LHCN-M2 (cell line): ENCODE measurements around the gene CDH13. TPM values are rescaled to one million over a fixed set of nuclear protein-coding genes. Genes with fewer than 3 reads are reported as not detected.

Experiments
- DNase-seq: peaks from one replicate; pipeline ENCODE4 v3.0.0-alpha.2; 2012; ENCODE audit warnings: low read depth
- total RNA-seq: library from RNA; depleted of rRNA; stranded (reverse); fragments of >200 nt; gene quantifications from 2 replicates; pipeline ENCODE4 v1.2.3, GENCODE V29; 2014

The CDH13 gene
- total RNA-seq, 1 experiment from 2014 or later, result 140 TPM

GRCh38 chr16:83227336-83227735 is 600.6 kb downstream of the CDH13 start:
- DNase-seq, result no peak

GRCh38 chr16:83231729-83232128 is 605.0 kb downstream of the CDH13 start:
- no peak for DNase-seq

GRCh38 chr16:83233153-83233552 is 606.4 kb downstream of the CDH13 start:
- DNase-seq, result peak; percentile 19

- DNase-seq, result no peak
Observed at GRCh38 chr16:83238949-83239691, 612.4 kb downstream of the CDH13 start.

GRCh38 chr16:83244057-83244456 is 617.3 kb downstream of the CDH13 start:
- DNase-seq, result no peak

GRCh38 chr16:83245061-83245460 is 618.3 kb downstream of the CDH13 start:
- peak; percentile 50 for DNase-seq

GRCh38 chr16:83247767-83248372 is 621.1 kb downstream of the CDH13 start:
- no peak for DNase-seq

- no peak for DNase-seq
Observed at GRCh38 chr16:83248735-83249463, 622.1 kb downstream of the CDH13 start.

GRCh38 chr16:83253521-83253920 is 626.8 kb downstream of the CDH13 start:
- DNase-seq, result no peak

GRCh38 chr16:83258366-83258928 is 631.7 kb downstream of the CDH13 start:
- no peak for DNase-seq

GRCh38 chr16:83266848-83267553 is 640.2 kb downstream of the CDH13 start:
- no peak for DNase-seq

- DNase-seq, result no peak
Observed at GRCh38 chr16:83268169-83268568, 641.4 kb downstream of the CDH13 start.

GRCh38 chr16:83269048-83269447 is 642.3 kb downstream of the CDH13 start:
- DNase-seq, result no peak

GRCh38 chr16:83269541-83269940 is 642.8 kb downstream of the CDH13 start:
- DNase-seq, result no peak

GRCh38 chr16:83270061-83270460 is 643.3 kb downstream of the CDH13 start:
- DNase-seq, result no peak

GRCh38 chr16:83270640-83271039 is 643.9 kb downstream of the CDH13 start:
- no peak for DNase-seq

- no peak for DNase-seq
Observed at GRCh38 chr16:83271123-83271522, 644.4 kb downstream of the CDH13 start.

- peak; percentile 29 for DNase-seq
Observed at GRCh38 chr16:83271970-83272575, 645.3 kb downstream of the CDH13 start.

- DNase-seq, result no peak
Observed at GRCh38 chr16:83272843-83273242, 646.1 kb downstream of the CDH13 start.

GRCh38 chr16:83273504-83274173 is 646.9 kb downstream of the CDH13 start:
- no peak for DNase-seq

GRCh38 chr16:83279251-83279650 is 652.5 kb downstream of the CDH13 start:
- no peak for DNase-seq
